Naive thymus-derived CD4-positive, alpha-beta T cell (primary cell): Measurements from ENCODE around the gene CDKN2AIPNL. TPM values are rescaled to one million over a fixed set of nuclear protein-coding genes. Genes with fewer than 3 reads are reported as not detected.
A peak's percentile ranks its signal among the peaks of the same experiment; 100 is the strongest.
"Not testable (repeated sequence)": the region's sequence is repeated elsewhere in the genome, so short reads cannot be mapped to it uniquely, and the experiment has no call there.

ENCODE experiments used
- ATAC-seq: fragments of 150-1000 bp; cut with Tn5 transposase; 2 replicates; pipeline ENCODE4 v1.10.0; 2021; ENCODE audit warnings: mild to moderate bottlenecking, moderate library complexity
- CTCF ChIA-PET: fragments of 350-600 bp; sonication (Branson Sonifier 250); formaldehyde crosslinking; loops from one replicate; lab custom pipeline; 2021; ENCODE audit warnings: antibody characterized with exemption; lab: Charles Lee
- POLR2A ChIA-PET: fragments of 350-600 bp; sonication (Branson Sonifier 250); formaldehyde crosslinking; loops from one replicate; lab custom pipeline; 2021; ENCODE audit warnings: antibody characterized with exemption, inconsistent platforms; lab: Charles Lee
- DNase-seq, 9 donors: peaks; one replicate each; pipeline versions ENCODE4 v3.0.0 to v3.0.0-alpha.2; 2020 to 2022; ENCODE audit warnings: mixed read lengths in 1 of 9
- H3K27ac ChIP-seq: one replicate; pipeline ENCODE4 v1.7.0; 2013; ENCODE audit warnings: mild to moderate bottlenecking, low read depth, low read length, moderate library complexity
- H3K27me3 ChIP-seq, 2 donors: one replicate each; pipeline ENCODE4 v1.7.0; 2013; ENCODE audit warnings: low read length in 2 of 2, mild to moderate bottlenecking in 2 of 2, moderate library complexity in 2 of 2; ENCODE audit not compliant: control insufficient read depth in 2 of 2, insufficient read depth in 2 of 2
- H3K36me3 ChIP-seq, 3 experiments: 1 replicate in 2 of 3; 2 replicates in 1 of 3; pipeline ENCODE4 v1.7.0; 2013; ENCODE audit warnings: low read length in 3 of 3, mild to moderate bottlenecking in 3 of 3, moderate library complexity in 1 of 3; ENCODE audit not compliant: insufficient read depth in 3 of 3, control insufficient read depth in 2 of 3
- H3K4me1 ChIP-seq, 2 donors: one replicate each; pipeline ENCODE4 v1.7.0; 2013; ENCODE audit warnings: low read length in 2 of 2, mild to moderate bottlenecking in 2 of 2, moderate library complexity in 1 of 2; ENCODE audit not compliant: control insufficient read depth in 2 of 2, insufficient read depth in 2 of 2
- H3K4me3 ChIP-seq: 2 replicates; pipeline ENCODE4 v1.7.0; 2013; ENCODE audit warnings: mild to moderate bottlenecking, low read length
- H3K9me3 ChIP-seq, 3 experiments: 1 replicate in 2 of 3; 2 replicates in 1 of 3; pipeline ENCODE4 v1.7.0; 2013; ENCODE audit warnings: low read length in 3 of 3; ENCODE audit not compliant: control insufficient read depth in 2 of 3
- H3K27ac Mint-ChIP-seq, 9 donors: one replicate each; pipeline ENCODE4 v1.8.0; 2020 to 2022; ENCODE audit warnings: mixed read lengths in 9 of 9, mild to moderate bottlenecking in 8 of 9, moderate library complexity in 5 of 9, inconsistent platforms in 2 of 9
- H3K27me3 Mint-ChIP-seq, 5 donors: one replicate each; pipeline ENCODE4 v1.8.0; 2021 to 2022; ENCODE audit warnings: mixed read lengths in 5 of 5, mild to moderate bottlenecking in 1 of 5
- H3K36me3 Mint-ChIP-seq, 5 donors: one replicate each; pipeline ENCODE4 v1.8.0; 2020 to 2022; ENCODE audit warnings: mixed read lengths in 5 of 5, mild to moderate bottlenecking in 3 of 5, inconsistent platforms in 1 of 5
- H3K4me1 Mint-ChIP-seq, 7 donors: one replicate each; pipeline ENCODE4 v1.8.0; 2020 to 2022; ENCODE audit warnings: mixed read lengths in 7 of 7, mild to moderate bottlenecking in 3 of 7, inconsistent platforms in 1 of 7
- H3K4me3 Mint-ChIP-seq, 10 donors: one replicate each; pipeline ENCODE4 v1.8.0; 2020 to 2022; ENCODE audit warnings: mild to moderate bottlenecking in 10 of 10, mixed read lengths in 10 of 10, moderate library complexity in 6 of 10, inconsistent platforms in 2 of 10
- H3K9me3 Mint-ChIP-seq, 11 donors: one replicate each; pipeline ENCODE4 v1.8.0; 2020 to 2022; ENCODE audit warnings: mixed read lengths in 11 of 11, mild to moderate bottlenecking in 4 of 11, inconsistent platforms in 1 of 11, moderate library complexity in 1 of 11
- intact Hi-C, 2 donors: fragments of 100-400 bp; cut with micrococcal nuclease; formaldehyde crosslinking; loops; one replicate each; pipeline ENCODE4 v1.15.1; 2023
- polyA plus RNA-seq, 2 donors: library from polyadenylated mRNA; unstranded; fragments of 300-500 nt; fragmentation: Illumina TruSeq; gene quantifications; one replicate each; pipeline ENCODE4 v1.2.3, GENCODE V29; 2021
- total RNA-seq, 6 experiments: library from RNA in 5 of 6; stranded (reverse) in 5 of 6; gene quantifications; 1 replicate in 5 of 6; 2 replicates in 1 of 6; pipeline ENCODE4 v1.2.3 and lab custom pipeline; 2021 to 2026

The CDKN2AIPNL gene
- total and polyA plus RNA-seq, 7 experiments from 2014 or later = 11.5 to 29.1 (median 17.8) TPM

DNA sequence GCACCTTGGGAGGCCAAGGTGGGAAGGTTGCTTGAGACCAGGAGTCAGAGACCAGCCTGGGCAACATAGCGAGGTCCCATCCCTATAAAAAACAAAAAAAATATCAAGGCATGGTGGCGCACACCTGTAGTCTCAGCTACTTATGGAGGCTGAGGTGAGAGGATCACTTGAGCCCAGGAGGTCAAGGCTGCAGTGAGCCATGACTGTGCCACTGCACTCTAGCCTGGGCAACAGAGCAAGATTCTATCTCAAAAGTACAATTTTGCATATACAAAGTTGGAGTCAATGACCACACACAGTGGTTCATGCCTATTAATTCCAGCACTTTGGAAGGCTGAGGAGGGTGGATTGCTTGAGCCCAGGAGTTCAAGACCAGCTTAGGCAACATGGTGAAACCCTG is 29.5 kb downstream of the CDKN2AIPNL start:
- CTCF ChIA-PET, ATAC-seq, H3K4me3 ChIP-seq, H3K27me3 ChIP-seq, DNase-seq, H3K4me1 ChIP-seq, H3K27me3 Mint-ChIP-seq, H3K9me3 Mint-ChIP-seq, H3K27ac ChIP-seq, intact Hi-C loops, H3K4me3 Mint-ChIP-seq, H3K9me3 ChIP-seq: not testable (repeated sequence)
- Mint-ChIP-seq H3K36me3 (peaks cover 0 to 40% (median 23%) of the 10 kb centered on the region in 5 donors), H3K27ac (peak overlapping the region in 3 of 9 donors; percentile 33 to 67 (median 51)), H3K4me1 (peaks cover 25 to 52% (median 42%) of the 10 kb centered on the region in 7 donors)
- peaks cover 12 to 71% (median 24%) of the 10 kb centered on the region in 3 experiments for H3K36me3 ChIP-seq
- POLR2A ChIA-PET = interaction anchor here (0.6 to 3.1 kb wide), 5 partner anchors 11 to 459 kb away, joined by 3 to 28 read pairs (median 3); partner anchors contain the start of gene UBE2B

DNA sequence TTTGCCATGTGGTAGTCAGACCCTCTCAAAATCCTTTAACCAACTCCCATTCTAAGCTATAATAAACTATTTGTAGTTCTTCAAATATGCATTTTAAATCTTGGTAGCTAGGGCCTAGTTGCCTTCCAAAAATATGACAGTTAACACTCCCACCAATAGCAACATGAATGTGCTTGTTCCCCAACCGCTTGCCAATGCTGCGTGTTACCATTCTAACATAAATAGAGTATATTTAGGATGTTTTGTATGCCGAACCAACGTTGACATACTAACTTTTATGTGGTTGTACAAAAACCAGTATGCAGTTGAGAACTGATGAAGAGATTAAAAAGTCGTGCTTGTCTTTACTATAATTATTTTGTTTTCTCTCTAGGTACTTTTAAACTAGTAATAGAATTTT is 31.3 kb downstream of the CDKN2AIPNL start:
- ChIA-PET POLR2A (interaction anchor here (1.1 to 3.1 kb wide), 3 partner anchors 9 to 32 kb away, joined by 3 to 28 read pairs (median 10); partner anchors contain the start of genes CDKL3, CDKN2AIPNL and UBE2B), CTCF (no interaction called here)
- DNase-seq (peak in 7 of 9 donors; percentile 16 to 70 (median 47)), ATAC-seq (peak; percentile 66)
- Histone ChIP-seq H3K4me3 (no peak overlapping the region), H3K4me1 (peaks cover 0 to 8% of the 10 kb centered on the region in 2 donors), H3K27me3 (no peaks in the 10 kb centered on the region), H3K27ac (peak overlapping the region; percentile 47), H3K9me3 (no peaks in the 10 kb centered on the region), H3K36me3 (peaks cover 12 to 67% (median 22%) of the 10 kb centered on the region in 3 experiments)
- Mint-ChIP-seq H3K9me3 (no peaks in the 10 kb centered on the region), H3K36me3 (peaks cover 0 to 40% (median 26%) of the 10 kb centered on the region in 5 donors), H3K4me3 (peak overlapping the region in 9 of 10 donors; percentile 26 to 82 (median 57)), H3K4me1 (peaks cover 28 to 66% (median 48%) of the 10 kb centered on the region in 7 donors), H3K27ac (peak overlapping the region in 8 of 9 donors; percentile 0 to 91 (median 79)), H3K27me3 (no peaks in the 10 kb centered on the region)
- intact Hi-C loops = loop anchor here in 1 of 2 donors (1.0 kb wide), 1 partner anchor 8 kb away; no protein-coding TSS in a partner anchor

DNA sequence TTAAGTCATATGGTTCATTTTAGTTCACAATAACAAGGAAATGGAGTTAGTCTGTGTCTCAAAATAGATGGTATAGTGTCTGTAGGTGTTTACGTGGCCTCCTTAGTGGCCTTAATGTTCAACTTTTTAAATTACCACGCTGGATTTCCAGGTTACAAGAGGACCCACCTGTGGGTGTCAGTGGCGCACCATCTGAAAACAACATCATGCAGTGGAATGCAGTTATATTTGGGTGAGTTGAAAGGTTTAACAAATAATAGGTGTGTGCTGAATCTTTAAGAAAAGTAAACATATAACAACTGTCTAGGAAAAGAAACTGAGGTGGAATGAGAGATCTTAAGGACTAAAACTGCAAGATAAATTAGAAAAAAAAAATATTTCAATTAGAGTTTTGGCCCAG is 37.4 kb downstream of the CDKN2AIPNL start:
- H3K27ac ChIP-seq = no peak overlapping the region
- Mint-ChIP-seq H3K27ac (peak overlapping the region in 6 of 9 donors; percentile 10 to 98 (median 60)), H3K4me1 (peaks cover 32 to 78% (median 67%) of the 10 kb centered on the region in 7 donors), H3K4me3 (peak overlapping the region in 8 of 10 donors; percentile 16 to 96 (median 62)), H3K36me3 (peaks cover 0 to 24% (median 12%) of the 10 kb centered on the region in 5 donors), H3K27me3 (peaks cover 0 to 7% (median 0%) of the 10 kb centered on the region in 5 donors), H3K9me3 (peaks cover 0 to 13% (median 0%) of the 10 kb centered on the region in 11 donors)
- ATAC-seq = no peak
- intact Hi-C loops = loop anchor here (1.0 to 10.0 kb wide), 5 partner anchors 72 to 1879 kb away; partner anchors contain the start of genes IRF1 (in 1 of the 2), TXNDC15 (in 1 of the 2) and VDAC1 (in 1 of the 2)
- no peak overlapping the region for H3K4me3 ChIP-seq
- H3K36me3 ChIP-seq = peaks cover 0 to 31% (median 0%) of the 10 kb centered on the region in 3 experiments
- DNase-seq = peak in 2 of 9 donors; percentile 21 to 38
- no peaks in the 10 kb centered on the region for H3K27me3 ChIP-seq
- H3K9me3 ChIP-seq = no peaks in the 10 kb centered on the region
- CTCF ChIA-PET = no interaction called here
- POLR2A ChIA-PET = interaction anchor here (0.6 to 0.7 kb wide), 2 partner anchors 246 to 286 kb away, joined by 4 to 6 read pairs; no protein-coding TSS in a partner anchor
- H3K4me1 ChIP-seq = peaks cover 13 to 19% of the 10 kb centered on the region in 2 donors

DNA sequence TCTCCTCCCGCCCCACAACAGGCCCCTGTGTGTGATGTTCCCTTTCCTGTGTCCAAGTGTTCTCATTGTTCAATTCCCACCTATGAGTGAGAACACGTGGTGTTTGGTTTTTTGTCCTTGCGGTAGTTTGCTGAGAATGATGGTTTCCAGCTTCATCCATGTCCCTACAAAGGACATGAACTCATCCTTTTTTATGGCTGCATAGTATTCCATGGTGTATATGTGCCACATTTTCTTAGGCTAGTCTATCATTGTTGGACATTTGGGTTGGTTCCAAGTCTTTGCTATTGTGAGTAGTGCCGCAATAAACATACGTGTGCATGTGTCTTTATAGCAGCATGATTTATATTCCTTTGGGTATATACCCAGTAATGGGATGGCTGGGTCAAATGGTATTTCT is 38.0 kb downstream of the CDKN2AIPNL start:
- Histone ChIP-seq H3K4me1 (peaks cover 13 to 23% of the 10 kb centered on the region in 2 donors), H3K36me3 (peaks cover 0 to 27% (median 0%) of the 10 kb centered on the region in 3 experiments)
- H3K36me3 Mint-ChIP-seq = peaks cover 0 to 24% (median 12%) of the 10 kb centered on the region in 5 donors
- DNase-seq, H3K27me3 Mint-ChIP-seq, H3K9me3 ChIP-seq, CTCF ChIA-PET, H3K27ac ChIP-seq, H3K4me3 ChIP-seq, ATAC-seq, H3K27me3 ChIP-seq: not testable (repeated sequence)
- intact Hi-C loops = loop anchor here (1.0 to 10.0 kb wide), 5 partner anchors 71 to 1879 kb away; partner anchors contain the start of genes IRF1 (in 1 of the 2), TXNDC15 (in 1 of the 2) and VDAC1 (in 1 of the 2)
- peak overlapping the region in 6 of 9 donors; percentile 34 to 99 (median 94) for H3K27ac Mint-ChIP-seq
- peaks cover 27 to 72% (median 61%) of the 10 kb centered on the region in 7 donors for H3K4me1 Mint-ChIP-seq
- H3K9me3 Mint-ChIP-seq = peaks cover 0 to 13% (median 0%) of the 10 kb centered on the region in 11 donors
- peak overlapping the region; percentile 41 to 99 (median 88) for H3K4me3 Mint-ChIP-seq
- POLR2A ChIA-PET = interaction anchor here (7.1 kb wide), 1 partner anchor 152 kb away, joined by 92 read pairs; the partner anchor contains the start of gene JADE2

DNA sequence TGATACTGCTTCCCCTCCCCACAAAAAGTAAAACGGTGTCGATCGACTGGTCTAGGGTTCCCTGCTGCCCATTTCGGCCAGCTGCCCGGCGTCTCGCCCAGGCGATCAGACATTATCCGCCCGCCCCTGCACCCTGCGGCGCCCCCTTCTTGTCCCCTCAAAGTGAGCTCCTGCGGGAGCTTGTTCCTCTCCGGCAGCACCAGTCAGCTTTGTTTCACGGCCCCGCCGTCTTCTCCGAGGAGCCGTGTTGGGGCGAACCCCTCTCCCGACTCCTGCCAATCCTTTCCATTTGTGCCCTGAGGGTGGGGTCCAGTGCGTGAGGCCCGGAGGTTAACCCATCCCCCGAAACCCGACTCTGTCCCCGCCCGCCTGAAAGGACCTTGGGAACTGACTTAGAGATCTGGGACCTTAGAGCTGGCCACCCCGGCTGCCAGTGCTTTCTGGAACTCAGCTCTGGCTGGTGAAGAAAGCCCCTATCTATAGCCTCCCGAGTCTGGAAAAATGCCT is 39.8 kb downstream of the CDKN2AIPNL start:
- peak overlapping the region; percentile 94 for H3K4me3 ChIP-seq
- POLR2A ChIA-PET = interaction anchor here (0.6 to 7.1 kb wide), 26 partner anchors 9 to 1961 kb away, joined by 3 to 92 read pairs (median 5); partner anchors contain the start of genes CAMLG, CDKN2AIPNL, HSPA4 and JADE2
- ATAC-seq = no peak

More for the DNA sequence above, 39.8 kb downstream of the CDKN2AIPNL start:
- Histone ChIP-seq H3K9me3 (no peaks in the 10 kb centered on the region), H3K27ac (peak overlapping the region; percentile 100), H3K36me3 (peaks cover 0 to 13% (median 0%) of the 10 kb centered on the region in 3 experiments), H3K27me3 (no peaks in the 10 kb centered on the region), H3K4me1 (peaks cover 21 to 33% of the 10 kb centered on the region in 2 donors)
- CTCF ChIA-PET = interaction anchor here (0.8 to 1.4 kb wide), 6 partner anchors 40 to 206 kb away, joined by 3 to 4 read pairs (median 3); partner anchors contain the start of genes CDKN2AIPNL and JADE2
- H3K4me3 Mint-ChIP-seq = peak overlapping the region; percentile 82 to 99 (median 96)
- peaks cover 0 to 17% (median 0%) of the 10 kb centered on the region in 11 donors for H3K9me3 Mint-ChIP-seq
- peaks cover 0 to 7% (median 0%) of the 10 kb centered on the region in 5 donors for H3K27me3 Mint-ChIP-seq
- peaks cover 26 to 71% (median 58%) of the 10 kb centered on the region in 7 donors for H3K4me1 Mint-ChIP-seq
- intact Hi-C loops = loop anchor here (1.0 to 10.0 kb wide), 24 partner anchors 8 to 1877 kb away; partner anchors contain the start of genes C5orf24 (in 2 of the 2), CAMLG (in 2 of the 2), DDX46 (in 2 of the 2) and JADE2 (in 2 of the 2)
- H3K27ac Mint-ChIP-seq = peak overlapping the region; percentile 97 to 100 (median 100)
- DNase-seq = peak in 8 of 9 donors; percentile 15 to 56 (median 35)
- H3K36me3 Mint-ChIP-seq = peaks cover 3 to 25% (median 13%) of the 10 kb centered on the region in 5 donors
